ENCODE results near the gene RYR1. TPM values are rescaled to one million over a fixed set of nuclear protein-coding genes. Genes with fewer than 3 reads are reported as not detected.

RYR1 gene
- polyA plus RNA-seq, 3 donors = 0.76 to 2.1 (median 2.1) TPM

GRCh38 chr19:38537071-38537936 lies 103.8 kb downstream of the RYR1 start:
- Mint-ChIP-seq H3K36me3 (no peaks in the 10 kb centered on the region), H3K27ac (peak overlapping the region in 1 of 7 donors; percentile 63), H3K4me1 (peaks cover 8% of the 10 kb centered on the region), H3K27me3 (ENCODE audit: low read depth in 3 of 3) (peaks cover 9 to 28% (median 13%) of the 10 kb centered on the region in 3 donors), H3K4me3 (no peak overlapping the region), H3K9me3 (peaks cover 10 to 21% (median 18%) of the 10 kb centered on the region in 7 donors)
- Histone ChIP-seq H4K20me1 (ENCODE audit: insufficient read depth, low read length) (no peaks in the 10 kb centered on the region), H3K9me3 (replicated peaks in 1 of 2; ENCODE audit: control insufficient read depth in 1 of 2, insufficient read depth in 1 of 2, low read length in 2 of 2) (peaks cover 10 to 21% of the 10 kb centered on the region in 2 donors), H3K9ac (ENCODE audit: insufficient read depth, low read length, poor library complexity, severe bottlenecking) (no peak overlapping the region), H3K4me1 (ENCODE audit: control insufficient read depth in 1 of 2, insufficient read depth in 2 of 2, low read length in 2 of 2) (peaks cover 0 to 8% of the 10 kb centered on the region in 2 donors), H2AFZ (ENCODE audit: insufficient read depth, low read depth, low read length, poor library complexity, severe bottlenecking) (no peak overlapping the region), H3K79me2 (ENCODE audit: insufficient read depth, low read length) (no peaks in the 10 kb centered on the region), H3K4me2 (replicated peaks; ENCODE audit: extremely low read depth, low read length, poor library complexity, severe bottlenecking) (no peak overlapping the region), H3K36me3 (replicated peaks in 1 of 2; ENCODE audit: control insufficient read depth in 1 of 2, insufficient read depth in 2 of 2, low read length in 2 of 2) (no peaks in the 10 kb centered on the region), H3K27ac (ENCODE audit: low read depth in 1 of 2, low read length in 2 of 2) (no peak overlapping the region), H3K27me3 (ENCODE audit: control insufficient read depth in 2 of 2, insufficient read depth in 2 of 2, low read length in 2 of 2) (peaks cover 0 to 5% of the 10 kb centered on the region in 2 donors), H3K4me3 (replicated peaks in 1 of 3; ENCODE audit: low read depth in 2 of 3, low read length in 3 of 3) (no peak overlapping the region)
- intact Hi-C loops (cut with micrococcal nuclease) = no loop called here
- no peak for DNase-seq
- WGBS (ENCODE audit: insufficient coverage) = 97% methylated on average over 19 of the region's 23 CpGs
- TF ChIP-seq CTCF (IDR thresholded peaks at IDR 0.05) = no peak

DNA sequence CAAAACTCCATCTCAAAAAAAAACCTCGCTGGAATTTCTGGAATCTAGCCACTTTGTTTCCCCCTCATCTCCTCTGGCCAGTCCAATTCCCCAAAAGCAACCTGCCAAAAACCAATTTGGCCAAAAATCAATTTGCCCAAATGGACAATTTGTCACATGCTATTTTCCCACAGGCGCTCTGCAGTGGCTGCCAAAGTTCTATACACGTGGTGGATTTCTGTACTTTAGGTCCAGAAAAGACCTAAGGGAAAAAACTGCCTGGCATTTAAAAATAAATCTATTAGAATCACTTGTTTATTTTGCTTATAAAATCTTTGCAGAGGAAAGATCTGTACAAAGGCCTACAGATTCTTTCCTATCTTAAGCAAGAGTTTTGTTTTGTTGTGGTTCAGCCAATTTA lies 104.9 kb downstream of the RYR1 start:
- Histone ChIP-seq H4K20me1 (ENCODE audit: insufficient read depth, low read length) (no peaks in the 10 kb centered on the region), H3K27ac (ENCODE audit: low read depth in 1 of 2, low read length in 2 of 2) (no peak overlapping the region), H3K9me3 (replicated peaks in 1 of 2; ENCODE audit: control insufficient read depth in 1 of 2, insufficient read depth in 1 of 2, low read length in 2 of 2) (peaks cover 10 to 21% of the 10 kb centered on the region in 2 donors), H3K4me1 (ENCODE audit: control insufficient read depth in 1 of 2, insufficient read depth in 2 of 2, low read length in 2 of 2) (peaks cover 0 to 9% of the 10 kb centered on the region in 2 donors), H3K4me3 (replicated peaks in 1 of 3; ENCODE audit: low read depth in 2 of 3, low read length in 3 of 3) (no peak overlapping the region), H2AFZ (ENCODE audit: insufficient read depth, low read depth, low read length, poor library complexity, severe bottlenecking) (no peak overlapping the region), H3K4me2 (replicated peaks; ENCODE audit: extremely low read depth, low read length, poor library complexity, severe bottlenecking) (no peak overlapping the region), H3K36me3 (replicated peaks in 1 of 2; ENCODE audit: control insufficient read depth in 1 of 2, insufficient read depth in 2 of 2, low read length in 2 of 2) (no peaks in the 10 kb centered on the region), H3K27me3 (ENCODE audit: control insufficient read depth in 2 of 2, insufficient read depth in 2 of 2, low read length in 2 of 2) (peaks cover 0 to 5% of the 10 kb centered on the region in 2 donors), H3K9ac (ENCODE audit: insufficient read depth, low read length, poor library complexity, severe bottlenecking) (no peak overlapping the region), H3K79me2 (ENCODE audit: insufficient read depth, low read length) (no peaks in the 10 kb centered on the region)
- Mint-ChIP-seq H3K27ac (peak overlapping the region in 1 of 7 donors; percentile 8), H3K9me3 (peaks cover 10 to 21% (median 18%) of the 10 kb centered on the region in 7 donors), H3K27me3 (ENCODE audit: low read depth in 3 of 3) (peaks cover 5 to 23% (median 8%) of the 10 kb centered on the region in 3 donors), H3K4me3 (no peak overlapping the region), H3K4me1 (peaks cover 8% of the 10 kb centered on the region), H3K36me3 (no peaks in the 10 kb centered on the region)
- no peak for DNase-seq
- WGBS (ENCODE audit: insufficient coverage) = 94% methylated on average over 2 of the region's 3 CpGs
- TF ChIP-seq CTCF (IDR thresholded peaks at IDR 0.05) = no peak
- intact Hi-C loops (cut with micrococcal nuclease) = no loop called here
